Stimulated activated CD4-positive, alpha-beta T cell treated with anti-CD3 and anti-CD28 coated beads, Interleukin-1b, Interleukin-23, amount 100 ng/mL, for 24 hours (primary cell): ENCODE data around the gene SETD3.
"Not testable (repeated sequence)": the region's sequence is repeated elsewhere in the genome, so short reads cannot be mapped to it uniquely, and the experiment has no call there.

Experiments used
- DNase-seq, 4 experiments: peaks; one replicate each; pipeline ENCODE4 v3.0.0-alpha.2; 2020; ENCODE audit warnings: low read depth in 4 of 4, low spot score in 1 of 4

The SETD3 gene

DNA sequence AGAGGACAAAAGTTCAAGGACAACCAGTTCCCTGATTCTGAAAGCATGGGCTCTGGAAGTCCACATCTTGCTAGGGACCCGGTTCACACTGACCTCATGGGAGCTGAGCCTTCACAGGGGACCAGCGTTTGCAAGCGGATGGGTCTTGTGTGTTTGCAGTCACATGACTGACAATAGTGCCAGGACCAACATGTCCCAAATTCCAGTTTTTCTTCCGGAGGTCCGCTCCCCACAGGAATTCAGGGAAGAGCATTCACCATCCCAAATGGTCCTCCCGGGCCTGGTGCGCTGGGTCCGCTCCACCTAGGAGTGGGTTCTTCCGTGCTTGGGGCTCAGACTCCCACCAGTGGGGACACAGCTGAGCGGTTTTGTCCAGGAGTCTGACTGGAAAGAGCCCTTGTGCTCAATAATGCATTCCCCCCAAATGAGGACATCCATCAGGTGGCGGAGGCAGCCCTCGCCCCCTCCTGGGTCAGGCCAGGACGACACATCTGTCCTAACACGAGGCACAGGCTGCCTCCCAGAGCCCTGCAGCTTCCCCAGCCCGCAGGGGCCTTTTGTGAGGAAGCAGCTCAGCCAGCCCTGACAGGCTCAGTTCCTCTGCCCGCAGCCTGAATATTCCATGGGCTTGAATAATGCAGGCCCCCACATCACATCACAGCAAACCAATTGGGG lies 116.9 kb downstream of the SETD3 start:
- no peak for DNase-seq

- no peak for DNase-seq
These were observed 117.6 kb downstream of the SETD3 start for GRCh38 chr14:99363051-99363450.

DNA sequence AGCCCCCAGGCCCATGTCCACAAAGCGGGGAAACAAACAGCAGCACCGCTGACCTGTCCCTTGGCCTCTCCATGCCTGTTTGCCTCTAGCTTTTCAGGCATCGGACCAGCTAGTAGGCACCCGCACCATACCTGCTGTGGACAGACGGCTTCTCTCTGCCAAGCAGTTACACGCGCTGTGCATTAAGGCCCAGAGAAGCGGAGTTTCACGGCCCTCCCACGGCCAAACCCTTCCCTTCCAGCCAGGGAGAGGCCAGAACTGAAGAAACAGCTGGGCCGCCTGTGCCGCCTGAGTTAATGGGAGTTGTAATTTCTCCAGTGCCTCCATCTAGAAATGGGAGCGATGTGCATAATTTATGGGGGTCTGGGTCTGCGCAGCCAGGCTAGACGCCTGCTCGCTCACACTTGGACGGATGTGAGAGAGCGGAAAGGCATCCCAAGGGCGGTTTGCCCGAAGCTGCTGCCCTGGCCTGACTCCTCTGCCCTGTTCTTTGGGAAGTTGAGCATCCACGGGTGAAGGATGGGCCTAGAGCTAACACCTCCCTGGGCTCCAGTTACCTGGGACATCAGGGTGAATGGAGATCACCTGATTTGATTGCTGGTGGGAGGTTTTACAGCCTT lies 119.0 kb downstream of the SETD3 start:
- DNase-seq = no peak

DNA sequence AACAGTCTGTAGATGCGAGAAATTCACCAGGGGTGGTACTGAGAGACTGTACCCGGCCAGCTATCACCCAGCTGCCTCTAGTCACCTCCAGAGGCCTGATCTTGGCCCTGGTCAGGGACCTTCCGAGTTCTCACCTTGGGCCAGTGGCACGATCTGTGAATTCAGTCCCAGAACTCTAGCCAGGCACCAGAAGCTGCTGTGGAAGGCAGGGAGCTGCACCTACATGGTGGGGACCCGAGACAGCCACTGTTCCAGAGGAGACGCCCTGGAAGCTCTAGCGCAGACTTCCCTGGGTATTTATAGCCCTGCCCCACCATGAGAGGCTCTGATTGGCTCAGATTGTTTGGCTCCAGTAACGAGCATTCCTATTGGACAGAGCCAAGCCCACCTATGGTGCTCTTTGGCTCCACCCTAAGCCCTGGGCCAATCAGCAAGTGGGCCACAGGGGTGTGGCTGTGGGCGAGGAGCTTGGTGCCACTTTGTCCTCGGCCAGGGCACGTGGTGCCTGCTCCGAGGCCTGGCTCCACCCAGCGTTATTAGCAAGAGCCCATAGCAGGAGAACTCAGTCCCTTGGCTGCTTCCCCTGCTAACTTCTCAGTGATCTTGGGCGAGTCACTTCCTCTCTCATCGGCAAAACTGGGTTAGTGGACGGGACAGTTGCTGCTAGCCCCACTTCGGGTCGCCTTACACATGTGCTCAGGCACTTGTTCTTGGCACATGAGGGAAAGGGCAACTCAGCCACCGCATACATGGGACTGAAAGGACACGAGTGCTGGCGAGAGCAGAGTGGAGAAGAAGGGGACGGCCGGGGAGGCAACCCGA lies 119.7 kb downstream of the SETD3 start:
- no peak for DNase-seq

DNA sequence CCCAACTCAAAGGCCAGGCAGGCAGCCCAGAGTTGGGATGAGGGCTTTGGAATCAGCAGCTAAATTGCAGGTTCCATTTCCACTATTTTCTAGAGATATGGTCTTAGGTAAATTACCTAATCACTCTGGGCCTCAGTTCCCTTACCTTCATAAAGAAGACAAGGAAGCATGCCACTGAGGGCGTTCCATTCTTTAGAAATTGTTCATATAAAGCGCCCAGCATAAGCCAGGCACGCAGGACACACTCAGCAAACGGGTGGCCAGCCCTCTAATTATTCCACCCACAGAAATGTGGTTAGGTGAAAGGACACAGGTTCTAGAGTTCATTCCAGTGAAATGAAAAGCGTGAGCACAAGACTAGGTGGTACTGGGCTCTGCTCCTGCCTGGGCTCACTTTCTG lies 120.8 kb downstream of the SETD3 start:
- no peak for DNase-seq

DNA sequence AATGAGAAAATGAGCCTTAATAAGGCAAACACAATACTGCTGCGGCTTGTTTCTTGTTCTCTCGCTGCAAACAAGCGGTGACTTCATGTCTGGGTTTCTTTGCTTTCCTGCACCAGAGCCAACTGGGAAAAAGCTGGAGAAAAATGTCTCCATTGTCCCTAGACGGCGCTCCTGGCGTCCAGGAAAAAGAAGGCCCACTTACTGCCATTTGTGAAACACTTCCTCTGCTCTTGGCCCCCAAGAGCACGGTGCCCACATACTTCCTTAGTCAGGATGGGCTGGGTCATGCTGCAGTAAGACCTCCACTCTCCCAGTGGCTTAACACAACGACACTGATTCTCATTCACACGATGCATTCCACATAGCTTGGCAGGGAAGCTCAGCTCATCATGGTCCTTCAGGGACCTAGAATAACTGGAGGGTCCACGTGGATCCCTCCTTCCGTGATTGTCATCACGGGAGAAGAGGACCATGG lies 122.7 kb downstream of the SETD3 start:
- no peak for DNase-seq

DNA sequence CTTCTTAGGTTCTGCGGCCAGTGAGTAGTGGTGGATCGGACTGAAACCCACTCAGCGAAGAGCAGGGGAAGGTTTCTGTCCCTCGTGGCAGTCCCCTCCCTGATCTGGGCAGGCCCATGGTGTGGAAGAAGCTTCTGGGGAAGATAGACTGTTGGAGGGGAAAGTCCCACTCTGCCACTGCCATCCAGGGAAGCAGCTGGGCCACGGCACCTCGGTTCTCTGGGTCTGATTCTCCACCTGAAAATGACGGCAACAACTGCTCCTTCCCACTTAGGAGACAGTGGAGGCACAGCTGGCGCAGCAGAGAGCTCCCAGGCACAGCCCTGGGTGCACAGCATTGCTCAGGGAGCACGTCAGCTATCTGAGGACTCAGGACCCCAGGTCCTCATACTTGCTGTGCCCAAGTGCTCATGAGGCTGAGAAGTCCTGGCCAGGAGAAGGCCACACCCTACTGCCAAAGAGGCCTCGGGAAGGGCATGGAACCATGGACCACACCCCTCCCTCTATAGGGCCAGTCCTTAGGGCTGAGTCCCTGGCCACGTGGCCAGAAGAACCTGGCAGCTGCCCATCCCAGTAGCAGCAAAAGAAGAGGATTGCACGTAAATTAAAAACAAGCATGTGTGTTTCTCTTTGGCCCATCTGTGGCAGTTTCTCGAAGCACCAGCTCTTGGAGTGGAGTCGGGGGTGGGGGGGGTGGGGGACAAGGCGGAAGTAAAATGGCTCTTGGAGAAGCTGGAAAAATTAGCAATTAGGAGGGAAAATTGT lies 123.3 kb downstream of the SETD3 start:
- no peak for DNase-seq

DNA sequence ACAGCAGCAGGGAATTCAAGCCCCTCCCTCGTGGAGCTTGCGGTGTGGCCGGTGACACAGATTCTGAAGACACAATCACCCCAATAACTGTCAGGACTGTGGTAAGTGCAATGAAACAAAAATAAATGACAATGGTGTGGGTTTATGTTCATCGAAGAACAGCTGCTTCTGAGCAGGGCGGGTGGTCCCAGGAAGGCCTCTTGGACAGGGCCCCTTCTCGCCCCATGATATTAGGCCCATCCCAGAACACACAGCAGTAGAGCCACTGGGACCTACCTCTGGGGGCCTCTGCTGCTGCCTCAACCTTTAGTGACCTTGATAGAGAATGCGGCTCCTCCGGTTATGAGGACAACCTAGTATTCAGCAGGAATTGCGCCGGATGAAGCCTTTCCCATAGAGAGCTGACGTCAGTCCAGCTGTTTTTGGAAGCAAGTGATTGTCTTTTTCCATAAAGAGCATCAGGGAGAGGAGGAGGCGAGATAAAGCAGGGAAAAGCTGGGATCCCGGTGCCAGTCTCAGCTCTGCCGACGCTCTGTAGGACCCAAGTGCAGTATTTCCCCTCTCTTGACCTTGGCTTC lies 124.5 kb downstream of the SETD3 start:
- DNase-seq = no peak

DNA sequence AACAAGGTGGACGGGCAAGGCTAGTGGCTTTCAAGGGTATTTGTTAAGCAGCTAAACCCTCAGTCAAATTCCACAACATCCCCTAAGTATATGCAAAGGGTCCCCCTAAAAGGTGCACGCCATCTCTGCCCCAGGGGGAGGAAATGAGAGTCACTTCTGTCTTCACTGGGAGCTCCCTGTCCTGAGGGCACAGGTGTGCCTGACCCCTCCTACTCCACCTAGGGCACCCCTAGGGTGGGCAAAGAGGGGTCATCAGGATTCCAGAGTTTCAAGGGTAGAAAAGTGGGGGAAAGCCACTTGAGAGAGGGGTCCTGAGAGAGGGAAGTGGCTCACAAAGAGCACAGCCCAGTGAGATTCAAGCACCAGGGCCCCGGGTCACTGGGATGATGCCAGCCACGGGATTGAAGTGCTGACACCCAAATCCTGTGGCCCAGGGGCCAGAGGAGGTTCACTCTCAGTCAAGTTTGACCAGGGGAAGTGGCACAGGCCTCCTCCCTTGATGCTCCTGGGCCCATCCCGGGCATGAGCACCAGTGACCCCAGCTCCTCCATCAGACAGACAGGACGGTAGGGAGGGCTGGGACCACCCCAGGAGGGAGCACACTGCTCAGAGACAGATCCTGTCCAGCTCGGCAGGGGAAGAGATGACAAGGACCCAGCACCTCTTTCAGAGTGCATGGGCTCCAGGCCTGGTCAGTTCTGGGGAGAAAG lies 126.3 kb downstream of the SETD3 start:
- DNase-seq = no peak

GRCh38 chr14:99352688-99353280 lies 127.9 kb downstream of the SETD3 start:
- DNase-seq = no peak

GRCh38 chr14:99351166-99352007 lies 129.3 kb downstream of the SETD3 start:
- no peak for DNase-seq

GRCh38 chr14:99350751-99351150 lies 129.9 kb downstream of the SETD3 start:
- DNase-seq = no peak

- no peak for DNase-seq
These were observed 130.8 kb downstream of the SETD3 start for GRCh38 chr14:99349721-99350495.

DNA sequence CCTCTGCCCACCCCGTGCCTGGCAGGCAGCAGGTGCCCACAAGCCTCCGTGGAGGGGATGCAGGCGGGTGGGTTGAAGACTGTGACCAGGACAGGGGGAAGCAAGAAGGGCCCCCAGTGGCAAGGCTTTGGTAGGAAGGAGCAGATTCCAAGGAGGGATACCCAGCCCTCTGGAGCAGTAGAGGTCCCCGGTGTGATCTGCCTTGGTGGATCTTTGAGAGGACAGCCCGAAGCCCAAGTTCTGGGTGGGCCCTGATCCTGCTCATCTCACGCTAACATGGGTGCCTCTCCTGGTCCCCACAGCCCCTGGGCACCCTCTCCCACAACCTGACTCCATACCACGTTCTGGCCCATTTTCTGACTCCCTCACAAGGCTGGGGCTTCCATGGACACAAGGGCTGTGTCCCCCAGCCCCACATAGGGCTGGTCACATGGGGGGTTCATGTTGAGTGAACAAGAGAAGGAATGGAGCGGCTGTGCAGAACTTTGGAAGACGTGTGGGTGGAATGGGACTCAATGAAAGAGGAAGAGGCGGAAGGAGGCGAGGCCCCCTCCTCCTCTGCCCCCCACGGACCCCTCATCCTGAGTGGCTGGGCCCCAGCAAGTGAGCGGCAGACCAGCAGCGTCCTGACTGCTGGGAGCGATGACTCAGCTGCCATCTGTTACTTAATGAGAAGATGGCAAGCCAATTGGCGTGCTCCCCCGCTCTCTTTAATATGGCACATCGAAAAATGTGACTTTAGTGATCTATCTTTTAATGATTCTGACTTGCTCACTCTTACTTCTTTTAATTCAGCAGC lies 131.6 kb downstream of the SETD3 start:
- no peak for DNase-seq

- not testable (repeated sequence) for DNase-seq
These were observed 132.4 kb downstream of the SETD3 start for GRCh38 chr14:99348231-99348630.
